HEK293 (cell line): ENCODE measurements around the gene CD300LB.
"Not testable (repeated sequence)": the region's sequence is repeated elsewhere in the genome, so short reads cannot be mapped to it uniquely, and the experiment has no call there.

Experiments used
- ZBTB17 ChIP-seq: fragments of 450-650 bp; formaldehyde crosslinking; IDR thresholded peaks from 2 replicates; pipeline ENCODE4 v1.5.1; 2016; ENCODE audit warnings: missing biosample characterization, missing genetic modification characterization
- ZNF175 ChIP-seq: fragments of 450-650 bp; formaldehyde crosslinking; IDR thresholded peaks from 2 replicates; pipeline ENCODE4 v1.5.1; 2016; ENCODE audit warnings: missing biosample characterization, missing genetic modification characterization

DNA sequence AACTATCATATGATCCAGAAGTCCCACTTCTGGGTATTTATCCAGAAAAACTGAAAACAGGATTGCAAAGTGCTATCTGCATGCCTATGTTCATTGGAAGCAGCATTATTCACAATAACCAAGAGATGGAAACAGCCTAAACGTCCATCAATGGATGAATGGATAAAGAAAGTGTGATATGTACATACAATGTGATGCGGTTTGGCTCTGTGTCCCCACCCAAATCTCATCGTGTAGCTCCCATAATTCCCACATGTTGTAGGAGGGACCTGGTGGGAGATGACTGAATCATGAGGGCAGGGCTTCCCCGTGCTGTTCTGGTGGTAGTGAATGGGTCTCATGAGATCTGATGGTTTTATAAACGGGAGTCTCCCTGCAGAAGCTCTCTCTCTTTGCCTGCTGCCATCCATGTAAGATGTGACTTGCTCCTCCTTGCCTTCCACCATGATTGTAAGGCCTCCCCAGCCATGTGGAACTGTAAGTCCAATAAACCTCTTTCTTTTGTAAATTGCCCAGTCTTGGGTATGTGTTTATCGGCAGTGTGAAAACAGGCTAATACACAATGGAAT is 12.8 kb downstream of the CD300LB start:
- not testable (repeated sequence) for TF ChIP-seq ZBTB17; ZNF175 (tag by site-specific recombination)
